BLaER1 treated with 17β-estradiol and CSF1 and Interleukin-3, amounts not matched to agents 10 nM and 100 nM (cell line): ENCODE data around the gene PLPP1.

Source experiments
- H3K27ac ChIP-seq, 11 experiments: shearing (Covaris generic); formaldehyde crosslinking; 2 replicates each; pipeline ENCODE4 v1.8.1; 2022
- H3K27me3 ChIP-seq, 11 experiments: shearing (Covaris generic); formaldehyde crosslinking; 2 replicates each; pipeline ENCODE4 v1.8.1; 2022
- H3K36me3 ChIP-seq, 11 experiments: shearing (Covaris generic); formaldehyde crosslinking; 2 replicates each; pipeline ENCODE4 v1.8.1; 2022
- H3K4me1 ChIP-seq, 10 experiments: shearing (Covaris generic); formaldehyde crosslinking; 2 replicates each; pipeline ENCODE4 v1.8.1; 2022
- H3K4me2 ChIP-seq, 11 experiments: shearing (Covaris generic); formaldehyde crosslinking; 2 replicates each; pipeline ENCODE4 v1.8.1; 2022
- H3K4me3 ChIP-seq, 10 experiments: shearing (Covaris generic); formaldehyde crosslinking; 2 replicates each; pipeline ENCODE4 v1.8.1; 2022
- H3K9ac ChIP-seq, 11 experiments: shearing (Covaris generic); formaldehyde crosslinking; 2 replicates each; pipeline ENCODE4 v1.8.1; 2022
- H3K9me3 ChIP-seq, 11 experiments: shearing (Covaris generic); formaldehyde crosslinking; replicated peaks in 1 of 11; 2 replicates each; pipeline ENCODE4 v1.8.1; 2022
- H4K20me1 ChIP-seq, 11 experiments: shearing (Covaris generic); formaldehyde crosslinking; 2 replicates each; pipeline ENCODE4 v1.8.1; 2022
- Cebpa-rat ChIP-seq, 11 experiments: shearing (Covaris generic); IDR thresholded peaks; 2 replicates each; pipeline ENCODE4 v1.8.1; 2022

PLPP1 gene

GRCh38 chr5:55450050-55450765 lies 84.6 kb downstream of the PLPP1 start:
- no peak overlapping the region for H3K4me3 ChIP-seq
- H3K9ac ChIP-seq = no peak overlapping the region
- no peaks in the 10 kb centered on the region for H3K36me3 ChIP-seq
- H3K27ac ChIP-seq = no peak overlapping the region
- H3K9me3 ChIP-seq = no peaks in the 10 kb centered on the region
- TF ChIP-seq Cebpa-rat (IDR thresholded peaks at IDR 0.05) = no peak
- no peaks in the 10 kb centered on the region for H4K20me1 ChIP-seq
- H3K27me3 ChIP-seq = no peaks in the 10 kb centered on the region
- H3K4me1 ChIP-seq = peaks cover 0 to 8% (median 0%) of the 10 kb centered on the region in 10 experiments; a peak in 2 of 20 replicates
- no peak overlapping the region for H3K4me2 ChIP-seq

DNA sequence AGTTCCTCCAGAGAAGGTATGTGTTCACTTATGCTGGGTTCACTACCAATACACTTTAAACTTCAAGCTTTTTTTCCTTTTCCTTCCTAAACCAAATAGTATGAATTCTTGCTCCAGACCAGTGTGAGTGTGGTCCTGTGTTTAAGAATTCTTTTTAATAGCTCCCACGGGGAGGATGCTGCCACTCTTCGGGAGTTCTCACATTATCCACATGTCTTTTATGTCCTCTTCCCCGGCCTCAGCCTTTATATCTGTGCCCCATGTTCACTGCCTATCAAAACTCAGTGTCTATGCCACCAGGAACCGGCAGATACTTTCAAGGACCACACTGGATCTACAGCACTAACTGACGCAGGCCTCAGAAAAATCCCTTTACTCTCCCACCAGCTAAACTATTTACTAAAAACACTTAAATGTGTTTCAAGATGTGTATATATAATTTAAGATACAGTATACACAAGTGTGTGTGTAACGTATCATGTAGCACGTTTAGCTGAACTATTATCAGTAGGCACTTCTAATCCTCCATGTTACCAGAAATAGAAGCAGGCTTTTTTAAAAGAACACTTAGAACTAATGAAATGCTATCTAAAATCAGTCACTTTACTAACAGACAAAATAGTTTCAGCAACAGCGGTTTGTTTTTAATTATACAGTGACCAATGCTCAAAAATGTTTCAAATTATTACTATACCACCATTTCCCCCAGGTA lies 88.0 kb downstream of the PLPP1 start:
- Histone ChIP-seq H3K4me2 (no peak overlapping the region), H3K9ac (no peak overlapping the region), H3K4me3 (no peak overlapping the region), H3K27ac (no peak overlapping the region), H3K4me1 (no peaks in the 10 kb centered on the region), H4K20me1 (no peaks in the 10 kb centered on the region), H3K9me3 (no peaks in the 10 kb centered on the region), H3K27me3 (no peaks in the 10 kb centered on the region), H3K36me3 (no peaks in the 10 kb centered on the region)
- no peak for TF ChIP-seq Cebpa-rat (IDR thresholded peaks at IDR 0.05)

DNA sequence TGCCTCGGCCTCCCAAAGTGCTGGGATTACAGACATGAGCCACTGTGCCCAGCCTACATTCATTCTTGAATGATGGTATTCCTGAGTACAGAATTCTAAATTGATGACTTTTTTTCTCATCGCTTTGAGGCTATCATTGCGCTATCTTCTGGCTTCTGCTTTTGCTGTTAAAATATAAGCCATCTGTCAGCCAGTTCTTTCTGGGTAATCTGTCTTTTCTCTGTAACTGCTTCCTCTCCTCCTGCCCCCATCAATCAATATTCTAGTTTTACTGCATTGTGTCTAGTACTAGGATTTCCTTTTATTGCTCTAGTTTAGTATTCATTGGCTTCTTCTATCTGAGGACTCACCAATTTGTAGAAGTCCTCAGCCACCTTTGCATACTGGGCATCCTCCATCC lies 89.0 kb downstream of the PLPP1 start:
- Histone ChIP-seq H3K9ac (no peak overlapping the region), H3K4me3 (no peak overlapping the region), H3K4me1 (no peaks in the 10 kb centered on the region), H3K4me2 (no peak overlapping the region), H3K36me3 (no peaks in the 10 kb centered on the region), H4K20me1 (no peaks in the 10 kb centered on the region), H3K27me3 (no peaks in the 10 kb centered on the region), H3K9me3 (no peaks in the 10 kb centered on the region), H3K27ac (no peak overlapping the region)
- TF ChIP-seq Cebpa-rat (IDR thresholded peaks at IDR 0.05) = no peak

GRCh38 chr5:55441954-55442353 lies 92.8 kb downstream of the PLPP1 start:
- peaks cover 0 to under 1% (median 0%) of the 10 kb centered on the region in 11 experiments; a peak in 1 of 22 replicates for H3K36me3 ChIP-seq
- H3K27ac ChIP-seq = no peak overlapping the region
- TF ChIP-seq Cebpa-rat (IDR thresholded peaks at IDR 0.05) = no peak
- no peak overlapping the region for H3K9ac ChIP-seq
- H4K20me1 ChIP-seq = no peaks in the 10 kb centered on the region
- H3K4me3 ChIP-seq = no peak overlapping the region
- no peaks in the 10 kb centered on the region for H3K27me3 ChIP-seq
- no peak overlapping the region for H3K4me2 ChIP-seq
- H3K4me1 ChIP-seq = peaks cover 0 to 13% (median 0%) of the 10 kb centered on the region in 10 experiments; a peak in 7 of 20 replicates
- no peaks in the 10 kb centered on the region for H3K9me3 ChIP-seq

DNA sequence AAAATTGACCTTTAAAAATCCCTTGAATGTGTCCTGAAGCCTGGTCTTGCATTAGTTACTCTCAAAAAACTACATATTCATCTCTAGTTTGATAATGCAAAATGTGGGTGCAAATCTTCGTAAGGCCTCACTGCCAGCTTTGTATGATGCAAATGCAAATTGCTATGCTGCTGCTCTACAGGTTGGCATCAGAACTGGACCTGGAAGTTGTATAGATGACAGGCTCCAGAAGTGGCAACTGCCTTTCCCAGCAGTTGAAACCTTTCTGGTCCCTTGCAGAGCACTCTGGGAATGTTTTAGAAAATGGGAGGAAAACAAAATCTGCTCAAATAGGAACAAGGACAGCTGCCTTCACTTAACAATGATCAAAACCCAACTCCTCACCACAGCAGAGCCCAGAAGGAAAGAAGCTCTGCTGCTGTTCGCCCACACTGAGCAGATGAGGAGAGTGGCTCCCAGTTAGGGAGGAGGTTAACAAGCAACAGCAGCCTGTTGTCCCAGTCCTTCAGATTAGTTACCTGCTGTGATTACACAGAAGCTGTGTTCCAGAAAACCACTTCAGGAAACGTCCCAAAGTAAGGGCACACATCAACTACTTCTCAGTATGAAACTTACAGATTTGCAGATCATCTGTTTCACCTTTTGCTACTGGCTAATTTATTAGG lies 93.5 kb downstream of the PLPP1 start:
- H3K36me3 ChIP-seq = peaks cover 0 to 4% (median 0%) of the 10 kb centered on the region in 11 experiments; a peak in 1 of 22 replicates
- no peak overlapping the region for H3K27ac ChIP-seq
- peaks cover 0 to 2% (median 0%) of the 10 kb centered on the region in 11 experiments; a peak in 1 of 22 replicates for H3K9me3 ChIP-seq
- H3K9ac ChIP-seq = no peak overlapping the region
- no peaks in the 10 kb centered on the region for H3K27me3 ChIP-seq
- H3K4me3 ChIP-seq = no peak overlapping the region
- peaks cover 0 to 13% (median 0%) of the 10 kb centered on the region in 10 experiments; a peak in 7 of 20 replicates for H3K4me1 ChIP-seq
- no peaks in the 10 kb centered on the region for H4K20me1 ChIP-seq
- TF ChIP-seq Cebpa-rat (IDR thresholded peaks at IDR 0.05) = no peak
- no peak overlapping the region for H3K4me2 ChIP-seq

DNA sequence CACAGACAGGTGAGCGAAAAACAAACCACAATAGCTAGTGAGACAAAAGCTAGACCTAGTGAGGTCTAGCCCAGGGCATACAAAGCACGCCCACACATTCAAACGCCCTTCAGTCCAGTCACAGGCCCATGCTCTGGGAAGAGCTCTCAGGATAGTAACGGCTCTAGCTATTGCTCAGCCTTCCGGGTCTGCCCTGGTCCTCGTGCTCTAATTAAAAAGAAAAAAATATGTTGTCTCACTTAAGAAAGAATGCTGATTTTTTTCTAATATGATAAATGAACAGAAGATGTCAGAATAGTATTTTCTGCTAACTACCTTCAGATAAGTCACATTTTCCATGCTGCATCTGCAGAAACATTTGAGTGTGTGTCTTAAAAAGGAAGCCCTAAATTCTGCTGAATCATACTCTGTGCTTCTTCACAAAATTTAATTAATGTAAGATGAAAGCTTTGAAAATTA lies 94.5 kb downstream of the PLPP1 start:
- Histone ChIP-seq H3K9me3 (peaks cover 0 to 12% (median 8%) of the 10 kb centered on the region in 11 experiments; a peak in 14 of 22 replicates), H3K4me3 (no peak overlapping the region), H3K27me3 (no peaks in the 10 kb centered on the region), H3K4me1 (peaks cover 0 to 13% (median 0%) of the 10 kb centered on the region in 10 experiments; a peak in 7 of 20 replicates), H3K4me2 (peak overlapping the region in 3 of 11 experiments; percentile 0 to 24 (median 13); a peak in 2 of 22 replicates), H3K27ac (peak overlapping the region in 1 of 11 experiments; percentile 30; a peak in 1 of 22 replicates), H4K20me1 (no peaks in the 10 kb centered on the region), H3K9ac (no peak overlapping the region), H3K36me3 (peaks cover 0 to 12% (median 0%) of the 10 kb centered on the region in 11 experiments; a peak in 3 of 22 replicates)
- TF ChIP-seq Cebpa-rat (IDR thresholded peaks at IDR 0.05) = no peak

- H4K20me1 ChIP-seq = no peaks in the 10 kb centered on the region
- H3K9me3 ChIP-seq = peaks cover 0 to 23% (median 11%) of the 10 kb centered on the region in 11 experiments; a peak in 15 of 22 replicates
- no peak overlapping the region for H3K9ac ChIP-seq
- TF ChIP-seq Cebpa-rat (IDR thresholded peaks at IDR 0.05) = no peak
- H3K4me1 ChIP-seq = peaks cover 0 to 13% (median 0%) of the 10 kb centered on the region in 10 experiments; a peak in 7 of 20 replicates
- no peak overlapping the region for H3K4me3 ChIP-seq
- H3K4me2 ChIP-seq = no peak overlapping the region
- H3K27me3 ChIP-seq = no peaks in the 10 kb centered on the region
- H3K27ac ChIP-seq = no peak overlapping the region
- peaks cover 0 to 13% (median 0%) of the 10 kb centered on the region in 11 experiments; a peak in 3 of 22 replicates for H3K36me3 ChIP-seq
These were observed 95.8 kb downstream of the PLPP1 start for GRCh38 chr5:55438998-55439397.

DNA sequence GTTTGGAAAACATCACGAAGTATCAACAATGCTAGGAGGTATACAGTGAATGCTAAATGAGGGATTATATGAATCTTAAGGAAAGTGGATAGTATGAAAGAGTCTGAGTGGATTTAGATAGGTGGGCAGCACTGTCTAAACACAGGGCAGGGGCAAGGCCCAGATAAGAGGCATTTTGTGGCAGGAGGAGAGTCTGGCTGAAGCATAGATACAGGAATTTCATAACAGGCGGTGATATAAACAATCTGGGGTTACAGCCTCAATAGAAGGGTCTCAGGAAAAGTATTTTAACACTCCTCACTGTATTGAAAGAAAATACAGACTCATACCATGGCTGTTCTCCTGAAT lies 96.9 kb downstream of the PLPP1 start:
- Histone ChIP-seq H3K4me2 (no peak overlapping the region), H3K36me3 (peaks cover 0 to 13% (median 2%) of the 10 kb centered on the region in 11 experiments; a peak in 8 of 22 replicates), H3K4me3 (no peak overlapping the region), H4K20me1 (no peaks in the 10 kb centered on the region), H3K27ac (no peak overlapping the region), H3K4me1 (peaks cover 0 to 13% (median 0%) of the 10 kb centered on the region in 10 experiments; a peak in 7 of 20 replicates), H3K27me3 (no peaks in the 10 kb centered on the region), H3K9me3 (peaks cover 9 to 32% (median 21%) of the 10 kb centered on the region in 11 experiments; a peak in 21 of 22 replicates), H3K9ac (no peak overlapping the region)
- TF ChIP-seq Cebpa-rat (IDR thresholded peaks at IDR 0.05) = no peak

- peaks cover 0 to 13% (median 5%) of the 10 kb centered on the region in 11 experiments; a peak in 11 of 22 replicates for H3K36me3 ChIP-seq
- TF ChIP-seq Cebpa-rat (IDR thresholded peaks at IDR 0.05) = no peak
- no peak overlapping the region for H3K9ac ChIP-seq
- H3K4me3 ChIP-seq = no peak overlapping the region
- H3K4me1 ChIP-seq = peaks cover 0 to 13% (median 0%) of the 10 kb centered on the region in 10 experiments; a peak in 7 of 20 replicates
- H3K27ac ChIP-seq = no peak overlapping the region
- H3K4me2 ChIP-seq = no peak overlapping the region
- peaks cover 13 to 36% (median 25%) of the 10 kb centered on the region in 11 experiments for H3K9me3 ChIP-seq
- H4K20me1 ChIP-seq = no peaks in the 10 kb centered on the region
- H3K27me3 ChIP-seq = no peaks in the 10 kb centered on the region
These were observed 97.3 kb downstream of the PLPP1 start for GRCh38 chr5:55437452-55437851.
